Measurements from ENCODE around the gene NUDC.

DNA sequence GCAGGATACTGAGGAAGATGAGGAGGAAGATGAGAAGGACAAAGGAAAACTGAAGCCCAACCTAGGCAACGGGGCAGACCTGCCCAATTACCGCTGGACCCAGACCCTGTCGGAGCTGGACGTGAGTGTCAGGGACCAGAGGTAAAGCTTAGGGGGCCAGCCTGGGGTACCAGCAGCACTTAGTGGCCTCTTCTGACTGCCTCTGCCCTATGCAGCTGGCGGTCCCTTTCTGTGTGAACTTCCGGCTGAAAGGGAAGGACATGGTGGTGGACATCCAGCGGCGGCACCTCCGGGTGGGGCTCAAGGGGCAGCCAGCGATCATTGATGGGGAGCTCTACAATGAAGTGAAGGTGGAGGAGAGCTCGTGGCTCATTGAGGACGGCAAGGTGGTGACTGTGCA is 21.1 kb downstream of the NUDC start:
- TF ChIP-seq, protein P1, sequence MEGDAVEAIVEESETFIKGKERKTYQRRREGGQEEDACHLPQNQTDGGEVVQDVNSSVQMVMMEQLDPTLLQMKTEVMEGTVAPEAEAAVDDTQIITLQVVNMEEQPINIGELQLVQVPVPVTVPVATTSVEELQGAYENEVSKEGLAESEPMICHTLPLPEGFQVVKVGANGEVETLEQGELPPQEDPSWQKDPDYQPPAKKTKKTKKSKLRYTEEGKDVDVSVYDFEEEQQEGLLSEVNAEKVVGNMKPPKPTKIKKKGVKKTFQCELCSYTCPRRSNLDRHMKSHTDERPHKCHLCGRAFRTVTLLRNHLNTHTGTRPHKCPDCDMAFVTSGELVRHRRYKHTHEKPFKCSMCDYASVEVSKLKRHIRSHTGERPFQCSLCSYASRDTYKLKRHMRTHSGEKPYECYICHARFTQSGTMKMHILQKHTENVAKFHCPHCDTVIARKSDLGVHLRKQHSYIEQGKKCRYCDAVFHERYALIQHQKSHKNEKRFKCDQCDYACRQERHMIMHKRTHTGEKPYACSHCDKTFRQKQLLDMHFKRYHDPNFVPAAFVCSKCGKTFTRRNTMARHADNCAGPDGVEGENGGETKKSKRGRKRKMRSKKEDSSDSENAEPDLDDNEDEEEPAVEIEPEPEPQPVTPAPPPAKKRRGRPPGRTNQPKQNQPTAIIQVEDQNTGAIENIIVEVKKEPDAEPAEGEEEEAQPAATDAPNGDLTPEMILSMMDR (IDR thresholded peaks at IDR 0.05; ENCODE audit: insufficient read depth, low read depth, low read length) = no peak
- no peak for TF ChIP-seq EZH2 (IDR thresholded peaks at IDR 0.05; ENCODE audit: insufficient read depth, low read length)
